ENCODE results near the gene RAB21.

Gene RAB21

GRCh38 chr12:71766202-71766601 lies 11.5 kb downstream of the RAB21 start:
- no peak for FAIRE-seq
- DNase-seq (ENCODE audit: insufficient read length, low spot score): no peak
- TF ChIP-seq POU2F2 (IDR thresholded peaks at IDR 0.05; ENCODE audit: low read depth, low read length): no peak
- TF ChIP-seq PAX5 (IDR thresholded peaks at IDR 0.05; ENCODE audit: insufficient read depth, low read length, severe bottlenecking): no peak
- no peak for TF ChIP-seq POLR2A (IDR thresholded peaks at IDR 0.05; ENCODE audit: low read depth, low read length)
- TF ChIP-seq SPI1 (IDR thresholded peaks at IDR 0.05; ENCODE audit: low read depth, low read length): no peak
- TF ChIP-seq TAF1 (IDR thresholded peaks at IDR 0.05; ENCODE audit: low read depth, low read length): no peak
- no peak for TF ChIP-seq POLR2AphosphoS5 (IDR thresholded peaks at IDR 0.05; ENCODE audit: low read depth, low read length)

DNA sequence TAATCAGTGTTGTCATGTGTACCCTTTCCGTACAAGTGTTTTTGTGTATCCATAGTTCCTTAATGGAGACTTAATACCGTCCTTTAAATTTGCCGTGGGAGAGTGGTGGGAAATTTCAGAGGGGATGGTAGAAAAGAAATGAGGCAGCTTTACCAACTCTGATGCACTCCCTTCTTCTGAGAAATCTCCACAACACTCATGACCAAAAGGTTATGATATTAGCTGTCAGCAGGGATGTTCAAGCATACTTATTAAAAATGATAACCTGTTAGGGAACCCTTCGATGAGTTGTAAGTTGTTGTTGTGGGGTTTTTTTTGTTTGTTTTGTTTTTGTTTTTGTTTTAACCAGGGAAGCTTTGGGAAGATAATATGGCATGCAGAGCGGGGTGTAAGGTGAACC lies 12.5 kb downstream of the RAB21 start:
- no peak for TF ChIP-seq POLR2AphosphoS5 (IDR thresholded peaks at IDR 0.05; ENCODE audit: low read depth, low read length)
- TF ChIP-seq PAX5 (IDR thresholded peaks at IDR 0.05; ENCODE audit: insufficient read depth, low read length, severe bottlenecking): no peak
- TF ChIP-seq POU2F2 (IDR thresholded peaks at IDR 0.05; ENCODE audit: low read depth, low read length): no peak
- FAIRE-seq (no peak), DNase-seq (ENCODE audit: insufficient read length, low spot score) (no peak)

- FAIRE-seq: peak; percentile 52
- DNase-seq (ENCODE audit: insufficient read length, low spot score): no peak
- TF ChIP-seq TAF1 (IDR thresholded peaks at IDR 0.05; ENCODE audit: low read depth, low read length): no peak
Measured at GRCh38 chr12:71768900-71769299, 14.2 kb downstream of the RAB21 start.

- TF ChIP-seq POU2F2 (IDR thresholded peaks at IDR 0.05; ENCODE audit: low read depth, low read length): no peak
- TF ChIP-seq SPI1 (IDR thresholded peaks at IDR 0.05; ENCODE audit: low read depth, low read length): no peak
- TF ChIP-seq PAX5 (IDR thresholded peaks at IDR 0.05; ENCODE audit: insufficient read depth, low read length, severe bottlenecking): no peak
- TF ChIP-seq POLR2AphosphoS5 (IDR thresholded peaks at IDR 0.05; ENCODE audit: low read depth, low read length): no peak
- TF ChIP-seq TAF1 (IDR thresholded peaks at IDR 0.05; ENCODE audit: low read depth, low read length): no peak
- no peak for TF ChIP-seq POLR2A (IDR thresholded peaks at IDR 0.05; ENCODE audit: low read depth, low read length)
- DNase-seq (ENCODE audit: insufficient read length, low spot score) (no peak), FAIRE-seq (no peak)
Measured at GRCh38 chr12:71771069-71771468, 16.4 kb downstream of the RAB21 start.

GRCh38 chr12:71772735-71773134 lies 18.1 kb downstream of the RAB21 start:
- FAIRE-seq: no peak
- TF ChIP-seq POLR2A (IDR thresholded peaks at IDR 0.05; ENCODE audit: low read depth, low read length) (no peak), POLR2AphosphoS5 (IDR thresholded peaks at IDR 0.05; ENCODE audit: low read depth, low read length) (no peak), TAF1 (IDR thresholded peaks at IDR 0.05; ENCODE audit: low read depth, low read length) (no peak), SPI1 (IDR thresholded peaks at IDR 0.05; ENCODE audit: low read depth, low read length) (no peak), POU2F2 (IDR thresholded peaks at IDR 0.05; ENCODE audit: low read depth, low read length) (no peak), PAX5 (IDR thresholded peaks at IDR 0.05; ENCODE audit: insufficient read depth, low read length, severe bottlenecking) (no peak)

DNA sequence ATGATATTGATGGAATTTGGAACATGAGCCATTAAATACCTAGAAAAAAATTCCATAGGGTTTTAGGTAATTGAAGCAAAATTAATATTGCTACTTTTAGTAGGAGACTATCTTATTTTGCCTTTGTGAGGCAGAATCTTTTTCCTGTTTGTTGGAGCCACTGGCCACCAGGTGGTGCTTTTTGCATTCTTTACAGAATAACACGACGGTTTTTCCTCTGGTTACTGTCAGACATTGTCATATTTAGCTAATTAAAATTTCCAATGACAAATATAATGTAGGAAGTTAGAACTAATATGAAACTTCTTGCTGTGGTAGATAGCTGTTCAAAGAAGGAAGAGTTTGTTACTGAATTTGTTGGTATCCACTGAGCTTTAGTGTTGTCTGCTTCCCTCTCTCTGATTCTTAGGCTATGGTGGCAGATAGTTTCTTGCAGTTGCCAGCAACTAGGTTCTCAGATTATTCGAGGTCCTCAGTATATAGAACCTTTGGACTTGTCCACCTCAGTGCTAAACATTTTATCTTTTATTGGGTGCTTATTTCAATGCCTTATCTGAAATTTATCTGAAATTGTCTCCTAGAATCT lies 25.7 kb downstream of the RAB21 start:
- DNase-seq (ENCODE audit: insufficient read length, low spot score): no peak
- TF ChIP-seq POU2F2 (IDR thresholded peaks at IDR 0.05; ENCODE audit: low read depth, low read length) (no peak), TAF1 (IDR thresholded peaks at IDR 0.05; ENCODE audit: low read depth, low read length) (no peak), PAX5 (IDR thresholded peaks at IDR 0.05; ENCODE audit: insufficient read depth, low read length, severe bottlenecking) (no peak), POLR2AphosphoS5 (IDR thresholded peaks at IDR 0.05; ENCODE audit: low read depth, low read length) (no peak), SPI1 (IDR thresholded peaks at IDR 0.05; ENCODE audit: low read depth, low read length) (no peak), POLR2A (IDR thresholded peaks at IDR 0.05; ENCODE audit: low read depth, low read length) (no peak)
- FAIRE-seq: peak; percentile 23

More at GRCh38 chr12:71772735-71773134, 18.1 kb downstream of the RAB21 start:
- DNase-seq (ENCODE audit: insufficient read length, low spot score): no peak

DNA sequence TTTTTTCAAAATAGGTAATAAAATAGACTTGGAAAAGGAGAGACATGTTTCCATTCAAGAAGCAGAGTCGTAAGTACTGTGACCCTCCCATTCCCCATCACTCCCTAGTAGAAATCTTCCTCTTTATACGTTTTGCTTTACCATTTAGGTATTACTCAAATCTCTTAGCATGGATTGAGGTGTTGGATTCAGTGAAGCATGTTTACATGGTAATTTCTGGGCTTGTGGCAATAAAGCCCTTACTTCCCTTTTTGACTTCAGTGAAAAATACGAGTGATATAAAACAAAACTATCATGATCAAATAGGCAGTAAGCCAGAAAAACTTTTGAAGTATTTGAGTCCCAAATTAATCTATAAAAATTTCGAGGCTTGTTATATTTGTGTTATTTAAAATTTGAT lies 27.4 kb downstream of the RAB21 start:
- no peak for FAIRE-seq
- no peak for DNase-seq (ENCODE audit: insufficient read length, low spot score)

GRCh38 chr12:71786829-71787228 lies 32.2 kb downstream of the RAB21 start:
- DNase-seq (ENCODE audit: insufficient read length, low spot score): no peak
- TF ChIP-seq POU2F2 (IDR thresholded peaks at IDR 0.05; ENCODE audit: low read depth, low read length) (no peak), PAX5 (IDR thresholded peaks at IDR 0.05; ENCODE audit: insufficient read depth, low read length, severe bottlenecking) (no peak), SPI1 (IDR thresholded peaks at IDR 0.05; ENCODE audit: low read depth, low read length) (no peak), POLR2AphosphoS5 (IDR thresholded peaks at IDR 0.05; ENCODE audit: low read depth, low read length) (no peak), TAF1 (IDR thresholded peaks at IDR 0.05; ENCODE audit: low read depth, low read length) (no peak), POLR2A (IDR thresholded peaks at IDR 0.05; ENCODE audit: low read depth, low read length) (no peak)
- no peak for FAIRE-seq

More for the DNA sequence above, 27.4 kb downstream of the RAB21 start:
- TF ChIP-seq POU2F2 (IDR thresholded peaks at IDR 0.05; ENCODE audit: low read depth, low read length) (no peak), SPI1 (IDR thresholded peaks at IDR 0.05; ENCODE audit: low read depth, low read length) (no peak), POLR2AphosphoS5 (IDR thresholded peaks at IDR 0.05; ENCODE audit: low read depth, low read length) (no peak), PAX5 (IDR thresholded peaks at IDR 0.05; ENCODE audit: insufficient read depth, low read length, severe bottlenecking) (no peak)

- no peak for FAIRE-seq
Measured at GRCh38 chr12:71787580-71787979, 32.9 kb downstream of the RAB21 start.

DNA sequence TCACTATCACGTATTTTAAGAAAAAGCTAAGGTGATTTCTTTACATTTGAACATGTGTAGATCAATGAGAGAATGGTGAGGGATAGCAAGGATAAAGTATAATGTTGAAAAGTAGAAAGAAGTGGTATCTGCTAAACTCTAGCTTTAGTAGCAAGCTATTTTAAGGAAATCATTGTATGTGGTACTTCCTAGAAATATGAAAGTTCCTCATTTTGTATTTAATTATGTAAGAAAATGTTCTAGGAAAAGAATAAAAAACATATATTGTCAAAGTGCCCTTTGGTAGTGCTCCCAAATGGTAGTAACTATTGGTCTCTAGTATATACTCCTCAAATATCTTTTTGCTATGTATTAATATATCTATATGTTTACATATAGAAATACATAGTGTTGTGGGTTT lies 35.7 kb downstream of the RAB21 start:
- FAIRE-seq: no peak
- DNase-seq (ENCODE audit: insufficient read length, low spot score): no peak
- no peak for TF ChIP-seq POLR2A (IDR thresholded peaks at IDR 0.05; ENCODE audit: low read depth, low read length)
- TF ChIP-seq TAF1 (IDR thresholded peaks at IDR 0.05; ENCODE audit: low read depth, low read length): no peak
- TF ChIP-seq POU2F2 (IDR thresholded peaks at IDR 0.05; ENCODE audit: low read depth, low read length): no peak
- TF ChIP-seq SPI1 (IDR thresholded peaks at IDR 0.05; ENCODE audit: low read depth, low read length): no peak
- no peak for TF ChIP-seq PAX5 (IDR thresholded peaks at IDR 0.05; ENCODE audit: insufficient read depth, low read length, severe bottlenecking)

More at GRCh38 chr12:71787580-71787979, 32.9 kb downstream of the RAB21 start:
- TF ChIP-seq PAX5 (IDR thresholded peaks at IDR 0.05; ENCODE audit: insufficient read depth, low read length, severe bottlenecking) (no peak), TAF1 (IDR thresholded peaks at IDR 0.05; ENCODE audit: low read depth, low read length) (no peak), SPI1 (IDR thresholded peaks at IDR 0.05; ENCODE audit: low read depth, low read length) (no peak), POLR2A (IDR thresholded peaks at IDR 0.05; ENCODE audit: low read depth, low read length) (no peak), POLR2AphosphoS5 (IDR thresholded peaks at IDR 0.05; ENCODE audit: low read depth, low read length) (no peak), POU2F2 (IDR thresholded peaks at IDR 0.05; ENCODE audit: low read depth, low read length) (no peak)
- no peak for DNase-seq (ENCODE audit: insufficient read length, low spot score)
